ENCODE data around the gene SP140. TPM values are rescaled to one million over a fixed set of nuclear protein-coding genes. Genes with fewer than 3 reads are reported as not detected.
"Not testable (repeated sequence)": the region's sequence is repeated elsewhere in the genome, so short reads cannot be mapped to it uniquely, and the experiment has no call there.

Gene SP140
- total RNA-seq, 2 donors from 2014 or later, result 0.51 TPM; not detected in 1

DNA sequence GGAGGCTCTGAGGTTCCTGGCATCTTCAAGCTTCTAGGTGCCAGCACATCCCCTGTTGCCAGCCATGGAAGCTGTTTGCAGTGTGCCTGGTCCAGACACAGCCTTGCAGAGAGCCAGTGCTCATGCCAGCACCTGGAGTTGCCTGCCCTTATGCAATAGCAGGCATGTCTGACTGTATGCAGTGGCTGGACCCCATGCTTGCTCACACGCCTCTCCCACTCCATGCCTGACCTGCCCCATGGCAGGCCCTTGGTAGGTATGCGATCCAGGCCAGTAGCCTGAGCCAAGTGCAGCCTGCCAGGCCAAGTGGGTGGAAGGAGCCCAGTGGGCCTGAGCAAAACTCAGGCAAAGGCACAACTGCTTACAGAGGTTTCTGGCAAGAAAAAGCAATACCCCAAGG lies 81.9 kb downstream of the SP140 start:
- DNase-seq (ENCODE audit: low spot score), result no peak
- WGBS, result 89% methylated on average over 2 of the region's 2 CpGs
- intact Hi-C loops (cut with DNase I), result no loop called here

DNA sequence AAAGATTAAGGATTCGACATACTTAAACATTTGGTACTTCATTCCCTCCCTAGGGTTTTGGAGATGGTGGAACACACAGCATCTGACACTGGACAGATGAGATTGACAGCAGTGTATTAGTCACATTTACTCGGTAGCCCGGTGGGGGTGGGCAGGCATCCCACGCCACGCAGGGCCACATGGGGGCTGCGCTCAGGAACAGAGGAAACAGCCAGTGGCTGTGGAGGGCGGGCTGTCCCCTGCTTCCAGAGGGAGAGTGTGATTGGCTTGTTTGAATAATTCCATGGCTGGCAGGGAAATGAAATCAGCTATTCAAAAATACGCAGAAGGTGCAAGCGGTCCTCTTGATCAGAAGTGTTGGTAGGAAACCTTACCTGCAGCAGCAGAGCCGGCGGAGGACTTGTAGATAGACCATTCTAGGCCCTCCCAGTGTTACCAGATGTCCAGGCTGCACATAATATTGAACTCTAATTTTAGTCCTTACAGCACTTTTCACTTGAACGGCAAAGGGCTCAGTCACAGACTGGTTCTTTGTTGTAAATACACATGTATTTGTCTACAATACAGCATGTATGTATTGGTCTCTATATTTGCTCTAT lies 83.0 kb downstream of the SP140 start:
- Histone ChIP-seq H3K36me3 (no peaks in the 10 kb centered on the region), H3K27me3 (replicated peaks; ENCODE audit: insufficient read depth) (no peaks in the 10 kb centered on the region), H3K4me3 (no peak overlapping the region), H3K9me3 (no peaks in the 10 kb centered on the region), H3K4me1 (replicated peaks) (no peaks in the 10 kb centered on the region), H3K27ac (no peak overlapping the region)
- TF ChIP-seq, protein P1, sequence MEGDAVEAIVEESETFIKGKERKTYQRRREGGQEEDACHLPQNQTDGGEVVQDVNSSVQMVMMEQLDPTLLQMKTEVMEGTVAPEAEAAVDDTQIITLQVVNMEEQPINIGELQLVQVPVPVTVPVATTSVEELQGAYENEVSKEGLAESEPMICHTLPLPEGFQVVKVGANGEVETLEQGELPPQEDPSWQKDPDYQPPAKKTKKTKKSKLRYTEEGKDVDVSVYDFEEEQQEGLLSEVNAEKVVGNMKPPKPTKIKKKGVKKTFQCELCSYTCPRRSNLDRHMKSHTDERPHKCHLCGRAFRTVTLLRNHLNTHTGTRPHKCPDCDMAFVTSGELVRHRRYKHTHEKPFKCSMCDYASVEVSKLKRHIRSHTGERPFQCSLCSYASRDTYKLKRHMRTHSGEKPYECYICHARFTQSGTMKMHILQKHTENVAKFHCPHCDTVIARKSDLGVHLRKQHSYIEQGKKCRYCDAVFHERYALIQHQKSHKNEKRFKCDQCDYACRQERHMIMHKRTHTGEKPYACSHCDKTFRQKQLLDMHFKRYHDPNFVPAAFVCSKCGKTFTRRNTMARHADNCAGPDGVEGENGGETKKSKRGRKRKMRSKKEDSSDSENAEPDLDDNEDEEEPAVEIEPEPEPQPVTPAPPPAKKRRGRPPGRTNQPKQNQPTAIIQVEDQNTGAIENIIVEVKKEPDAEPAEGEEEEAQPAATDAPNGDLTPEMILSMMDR (IDR thresholded peaks at IDR 0.05), result no peak
- no peak for TF ChIP-seq POLR2AphosphoS5 (IDR thresholded peaks at IDR 0.05)
- no peak for TF ChIP-seq POLR2A (IDR thresholded peaks at IDR 0.05)
- intact Hi-C loops (cut with DNase I), result no loop called here
- DNase-seq (ENCODE audit: low spot score), result no peak
- WGBS, result 90% methylated on average over 12 of the region's 12 CpGs

More for the DNA sequence above, 81.9 kb downstream of the SP140 start:
- Histone ChIP-seq H3K27me3 (replicated peaks; ENCODE audit: insufficient read depth) (no peaks in the 10 kb centered on the region), H3K36me3 (no peaks in the 10 kb centered on the region), H3K4me3 (no peak overlapping the region), H3K9me3 (no peaks in the 10 kb centered on the region), H3K4me1 (replicated peaks) (no peaks in the 10 kb centered on the region), H3K27ac (no peak overlapping the region)
- TF ChIP-seq POLR2A (IDR thresholded peaks at IDR 0.05), result no peak
- TF ChIP-seq, protein P1 (IDR thresholded peaks at IDR 0.05), result no peak
- TF ChIP-seq POLR2AphosphoS5 (IDR thresholded peaks at IDR 0.05), result no peak

DNA sequence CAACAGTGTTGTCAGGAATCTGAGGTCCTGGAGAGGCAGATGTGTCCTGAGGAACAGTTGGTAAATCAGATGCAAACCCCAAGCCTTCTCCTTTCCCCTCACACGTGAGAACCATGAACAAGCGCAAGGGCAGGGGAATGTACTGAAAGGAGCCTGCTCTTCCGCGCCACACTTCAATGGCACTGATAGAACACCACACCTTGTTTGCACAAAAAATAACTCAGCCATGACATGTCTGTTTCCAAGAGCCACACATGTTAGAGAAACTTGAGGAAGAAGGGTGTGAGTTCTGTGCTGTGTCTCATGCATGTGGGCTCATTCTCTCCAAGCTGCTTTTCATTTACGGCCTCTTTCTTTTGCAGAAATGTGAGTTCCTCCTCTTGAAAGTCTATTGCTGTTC lies 85.3 kb downstream of the SP140 start:
- H3K4me1 ChIP-seq (replicated peaks); H3K4me3 ChIP-seq; H3K9me3 ChIP-seq; H3K27ac ChIP-seq; H3K36me3 ChIP-seq; DNase-seq (ENCODE audit: low spot score); H3K27me3 ChIP-seq (replicated peaks; ENCODE audit: insufficient read depth); intact Hi-C loops (cut with DNase I): not testable (repeated sequence)
- 75% methylated on average over 1 of the region's 5 CpGs for WGBS

DNA sequence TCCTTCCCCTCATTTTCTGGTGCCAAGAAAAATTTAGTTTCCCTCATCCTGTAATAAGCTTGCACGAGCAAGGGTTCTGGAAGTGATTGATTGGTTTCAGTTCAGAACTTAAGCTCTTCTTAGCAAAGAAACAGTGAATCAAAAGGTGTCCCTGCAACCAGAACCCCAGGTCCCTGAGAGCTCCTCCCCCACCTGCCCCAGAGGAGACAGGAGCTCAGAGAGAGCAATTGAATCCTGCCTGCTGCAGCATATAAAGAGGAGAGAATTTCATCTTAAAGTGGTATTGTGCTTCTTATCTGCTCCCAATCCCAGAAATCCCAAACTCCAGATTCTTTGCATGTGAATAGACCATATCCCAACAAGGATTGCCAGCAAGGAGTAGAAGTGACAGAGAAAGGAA lies 86.1 kb downstream of the SP140 start:
- DNase-seq (ENCODE audit: low spot score); H3K27me3 ChIP-seq (replicated peaks; ENCODE audit: insufficient read depth); H3K4me1 ChIP-seq (replicated peaks); H3K4me3 ChIP-seq; H3K9me3 ChIP-seq; H3K27ac ChIP-seq; H3K36me3 ChIP-seq; intact Hi-C loops (cut with DNase I): not testable (repeated sequence)
- 38% methylated on average over 1 of the region's 1 CpG for WGBS

DNA sequence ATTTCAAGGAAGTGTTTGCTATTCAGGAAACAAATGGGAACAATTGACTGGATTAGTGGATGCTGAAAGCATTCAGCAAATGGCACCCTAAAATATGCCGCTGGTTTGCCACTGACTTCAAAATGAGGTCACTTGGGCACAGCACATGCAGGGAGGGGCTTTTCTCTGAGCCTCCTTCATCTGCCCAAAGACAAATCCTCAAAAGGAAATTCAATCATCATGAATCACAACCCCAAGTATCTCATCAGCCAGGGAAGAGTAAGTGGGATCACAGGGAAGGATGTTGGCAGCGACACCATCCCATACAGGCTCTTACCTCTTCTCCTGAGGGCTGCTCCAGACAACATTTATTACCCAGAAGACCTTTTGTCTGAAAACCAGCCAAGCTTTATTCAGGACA lies 87.1 kb downstream of the SP140 start:
- no peak for DNase-seq (ENCODE audit: low spot score)
- no peak overlapping the region for H3K27ac ChIP-seq
- H3K36me3 ChIP-seq, result no peaks in the 10 kb centered on the region
- H3K4me3 ChIP-seq, result no peak overlapping the region
- TF ChIP-seq POLR2A (IDR thresholded peaks at IDR 0.05) (no peak), POLR2AphosphoS5 (IDR thresholded peaks at IDR 0.05) (no peak)
- TF ChIP-seq, protein P1 (IDR thresholded peaks at IDR 0.05), result no peak
- no peaks in the 10 kb centered on the region for H3K9me3 ChIP-seq
- WGBS, result 95% methylated on average over 2 of the region's 2 CpGs
- no peaks in the 10 kb centered on the region for H3K4me1 ChIP-seq (replicated peaks)
- intact Hi-C loops (cut with DNase I), result no loop called here
- no peaks in the 10 kb centered on the region for H3K27me3 ChIP-seq (replicated peaks; ENCODE audit: insufficient read depth)

DNA sequence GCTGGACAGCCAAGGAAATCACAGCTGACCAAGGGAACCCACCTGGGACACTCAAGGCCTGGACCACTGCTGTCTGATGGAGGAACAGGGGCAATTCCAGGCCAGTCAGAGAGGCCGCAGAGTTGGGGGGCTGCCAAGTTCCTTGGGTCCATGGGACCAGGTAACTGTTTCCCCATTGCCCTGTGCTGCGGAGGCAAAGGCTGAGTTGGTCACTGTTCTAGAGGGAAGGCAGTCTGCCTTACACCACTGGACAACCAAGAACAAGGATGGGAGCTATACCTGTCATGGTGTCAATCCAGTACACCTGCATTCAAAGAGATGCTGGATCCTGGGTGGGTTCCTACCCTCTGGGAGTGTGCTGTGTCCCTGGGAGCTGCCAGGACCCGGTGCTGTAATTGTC lies 91.8 kb downstream of the SP140 start:
- DNase-seq (ENCODE audit: low spot score), result no peak
- Histone ChIP-seq H3K9me3 (no peaks in the 10 kb centered on the region), H3K4me3 (no peak overlapping the region), H3K27me3 (replicated peaks; ENCODE audit: insufficient read depth) (no peaks in the 10 kb centered on the region), H3K27ac (no peak overlapping the region), H3K4me1 (replicated peaks) (no peaks in the 10 kb centered on the region), H3K36me3 (no peaks in the 10 kb centered on the region)
- intact Hi-C loops (cut with DNase I), result no loop called here
- TF ChIP-seq POLR2A (IDR thresholded peaks at IDR 0.05) (no peak), POLR2AphosphoS5 (IDR thresholded peaks at IDR 0.05) (no peak)
- TF ChIP-seq, protein P1 (IDR thresholded peaks at IDR 0.05), result no peak
- WGBS, result 94% methylated on average over 3 of the region's 3 CpGs
